H1 (cell line): ENCODE results near the gene PDE8A. TPM values are rescaled to one million over a fixed set of nuclear protein-coding genes. Genes with fewer than 3 reads are reported as not detected.

Source experiments
- CHD2 ChIP-seq: IDR thresholded peaks from 2 replicates; pipeline ENCODE4 v1.6.1; 2012; ENCODE audit warnings: low read length, improper control_type of control experiment
- FOSL1 ChIP-seq: IDR thresholded peaks from 2 replicates; pipeline ENCODE4 v1.6.1; 2011; ENCODE audit warnings: mild to moderate bottlenecking, low read depth, low read length, moderate library complexity; ENCODE audit not compliant: insufficient read depth
- KDM1A ChIP-seq: fragments of 200-600, 300-600 bp; sonication (generic); IDR thresholded peaks from 2 replicates; pipeline ENCODE4 v1.7.1; 2016; ENCODE audit warnings: mild to moderate bottlenecking, low read length, borderline replicate concordance
- KDM5A ChIP-seq: fragments of 200-600 bp; IDR thresholded peaks from 2 replicates; pipeline ENCODE4 v1.7.1; 2012; ENCODE audit warnings: mild to moderate bottlenecking, low read length, inconsistent platforms, mixed read lengths
- SIN3A ChIP-seq, 2 experiments: IDR thresholded peaks in 1 of 2; conservative IDR thresholded peaks in 1 of 2; 2 replicates each; pipeline ENCODE4 v1.6.1; 2011 to 2012; ENCODE audit warnings: low read length in 2 of 2, improper control_type of control experiment in 1 of 2, low read depth in 1 of 2, mild to moderate bottlenecking in 1 of 2
- YY1 ChIP-seq: IDR thresholded peaks from 2 replicates; pipeline ENCODE4 v1.6.1; 2011; ENCODE audit warnings: low read depth, mild to moderate bottlenecking, low read length
- polyA plus RNA-seq, 7 experiments: library from polyadenylated mRNA; depleted of rRNA in 3 of 7; stranded (reverse) in 5 of 7; unstranded in 2 of 7; fragments of >200 nt in 5 of 7; fragments of 200-250 nt in 2 of 7; gene quantifications; 1 replicate in 5 of 7; 2 replicates in 1 of 7; 4 replicates in 1 of 7; pipeline versions ENCODE4 v1.2.1 to v1.2.3, GENCODE V29; 2011 to 2013; ENCODE audit warnings: missing spikeins in 2 of 7, mixed read lengths in 2 of 7
- total RNA-seq: library from RNA; stranded (reverse); fragmentation: NEBNext Ultra II Directional; extraction: Animal tissue kit (Norgen Biotek cat#: 25700); gene quantifications from 2 replicates; pipeline ENCODE4 v1.2.1, GENCODE V29; 2021
- TF ChIP-seq, protein P1 (sequence below): IDR thresholded peaks from 2 replicates; pipeline ENCODE4 v1.6.1; 2012; ENCODE audit warnings: inconsistent platforms

The PDE8A gene
- total and polyA plus RNA-seq, 2 of the 8 experiments (the other 6 are each of a cell fraction or from before 2014, with no cell fraction given) = 6.9 to 7.8 TPM

DNA sequence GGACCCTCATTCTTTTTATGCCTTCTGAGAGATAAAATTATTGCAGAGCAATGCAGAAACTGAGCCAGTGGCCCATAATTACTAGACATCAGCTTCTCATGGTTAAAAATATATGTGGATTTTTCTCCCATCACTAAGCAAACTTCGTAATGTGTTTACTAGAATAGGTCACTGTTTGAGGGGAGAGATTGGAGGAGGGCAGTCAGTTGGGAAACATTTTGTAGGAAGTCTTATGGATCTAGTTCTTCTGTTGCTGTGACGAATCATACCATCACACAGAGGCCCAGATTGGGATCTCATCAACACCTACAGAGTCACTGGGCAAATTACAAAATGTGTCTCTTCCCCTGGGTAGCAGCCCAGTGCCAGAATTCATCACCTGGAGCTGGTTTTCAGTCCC lies 81.4 kb downstream of the PDE8A start (continued):
- no peak for TF ChIP-seq SIN3A (conservative IDR thresholded peaks at IDR 0.05 in 1 of 2, IDR thresholded peaks at IDR 0.05 in 1 of 2; ENCODE audit: low read depth in 1 of 2, low read length in 2 of 2)
- no peak for TF ChIP-seq KDM5A
- TF ChIP-seq YY1 = no peak
- TF ChIP-seq CHD2 = no peak
- no peak for TF ChIP-seq KDM1A
- TF ChIP-seq, protein P1, sequence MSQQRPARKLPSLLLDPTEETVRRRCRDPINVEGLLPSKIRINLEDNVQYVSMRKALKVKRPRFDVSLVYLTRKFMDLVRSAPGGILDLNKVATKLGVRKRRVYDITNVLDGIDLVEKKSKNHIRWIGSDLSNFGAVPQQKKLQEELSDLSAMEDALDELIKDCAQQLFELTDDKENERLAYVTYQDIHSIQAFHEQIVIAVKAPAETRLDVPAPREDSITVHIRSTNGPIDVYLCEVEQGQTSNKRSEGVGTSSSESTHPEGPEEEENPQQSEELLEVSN = no peak
- no peak for TF ChIP-seq FOSL1
